A549 (cell line): Measurements from ENCODE around the gene SEC16A. TPM values are rescaled to one million over a fixed set of nuclear protein-coding genes. Genes with fewer than 3 reads are reported as not detected.

Experiments
- ATAC-seq, 2 experiments: fragments of 200-7000 bp in 1 of 2; fragments of >200 bp in 1 of 2; cut with Nextera tagmentation in 1 of 2; cut with Tn5 transposase in 1 of 2; 3 replicates each; pipeline versions ENCODE4 v1.8.0 to v1.9.1; 2018 to 2020; ENCODE audit warnings: mild to moderate bottlenecking in 1 of 2, moderate library complexity in 1 of 2
- CTCF ChIA-PET: fragments of 300-600 bp; sonication (Branson Sonifier 250); formaldehyde crosslinking; extraction: SDS; loops from one replicate; lab custom pipeline; 2021; ENCODE audit warnings: antibody characterized with exemption, inconsistent platforms; lab: Yijun Ruan, JAX
- POLR2A ChIA-PET: fragments of 350-600 bp; formaldehyde crosslinking; extraction: SDS; loops from one replicate; lab custom pipeline; 2021; ENCODE audit warnings: antibody characterized with exemption, inconsistent platforms; lab: Yijun Ruan, JAX
- DNase-seq, 2 experiments: peaks; one replicate each; pipeline versions ENCODE4 v3.0.0 to v3.0.0-alpha.2; 2011 to 2016; ENCODE audit warnings: low read depth in 1 of 2, low spot score in 1 of 2
- FAIRE-seq: peaks from 2 replicates; lab custom pipeline; 2011; peaks lifted over from hg19 to GRCh38; lab: Jason Lieb, UNC
- H3K27ac ChIP-seq, 2 experiments: fragments of >200 bp; sonication (Bioruptor Twin); formaldehyde crosslinking; 3 replicates each; pipeline ENCODE4 v1.5.1; 2016 to 2017
- H3K4me1 ChIP-seq: fragments of >200 bp; sonication (Bioruptor Twin); formaldehyde crosslinking; 3 replicates; pipeline ENCODE4 v1.6.1; 2016
- H3K4me2 ChIP-seq: fragments of >200 bp; sonication (Bioruptor Twin); formaldehyde crosslinking; 3 replicates; pipeline ENCODE4 v1.6.1; 2016
- H3K4me3 ChIP-seq: fragments of >200 bp; sonication (Bioruptor Twin); formaldehyde crosslinking; 3 replicates; pipeline ENCODE4 v1.5.1; 2016
- H3K9me3 ChIP-seq: fragments of >200 bp; sonication (Bioruptor Twin); formaldehyde crosslinking; 3 replicates; pipeline ENCODE4 v1.6.1; 2016
- BHLHE40 ChIP-seq: IDR thresholded peaks from 2 replicates; pipeline ENCODE4 v1.6.1; 2012; ENCODE audit warnings: low read depth, low read length, inconsistent platforms
- CHD2 ChIP-seq: fragments of 150-350 bp; IDR thresholded peaks from 2 replicates; pipeline ENCODE4 v1.6.1; 2014; ENCODE audit warnings: low read length; ENCODE audit not compliant: partially characterized antibody
- HEYL ChIP-seq: fragments of 250-450 bp; sonication (Bioruptor Pico); IDR thresholded peaks from 2 replicates; pipeline ENCODE4 v1.8.0; 2021; ENCODE audit warnings: mild to moderate bottlenecking, moderate library complexity
- HOXB13 ChIP-seq: fragments of 250-450 bp; sonication (Bioruptor Pico); IDR thresholded peaks from 2 replicates; pipeline ENCODE4 v1.5.0; 2020; ENCODE audit warnings: low read depth, mild to moderate bottlenecking, moderate library complexity
- HOXB5 ChIP-seq: fragments of 250-450 bp; sonication (Bioruptor Pico); IDR thresholded peaks from 2 replicates; pipeline ENCODE4 v1.5.0; 2020; ENCODE audit warnings: mild to moderate bottlenecking, moderate library complexity
- KDM5A ChIP-seq: fragments of 200-600 bp; sonication (generic); IDR thresholded peaks from 2 replicates; pipeline ENCODE4 v1.6.1; 2016; ENCODE audit warnings: antibody characterized with exemption, mild to moderate bottlenecking
- RAD21 ChIP-seq, 2 experiments: fragments of >200 bp in 1 of 2; sonication (Bioruptor Twin) in 1 of 2; formaldehyde crosslinking in 1 of 2; IDR thresholded peaks in 1 of 2; conservative IDR thresholded peaks in 1 of 2; 2 replicates in 1 of 2; 3 replicates in 1 of 2; pipeline ENCODE4 v1.6.1; 2012 to 2018; ENCODE audit warnings: inconsistent platforms in 1 of 2
- RFX5 ChIP-seq: fragments of 450-650 bp; IDR thresholded peaks from 2 replicates; pipeline ENCODE4 v1.7.1; 2014; ENCODE audit warnings: antibody characterized with exemption, mild to moderate bottlenecking, moderate library complexity
- SMC3 ChIP-seq: fragments of >200 bp; sonication (Bioruptor Twin); formaldehyde crosslinking; IDR thresholded peaks from 3 replicates; pipeline ENCODE4 v1.6.1; 2018; ENCODE audit warnings: inconsistent platforms
- SREBF2 ChIP-seq: fragments of 450-650 bp; IDR thresholded peaks from 2 replicates; pipeline ENCODE4 v1.6.1; 2014; ENCODE audit warnings: mild to moderate bottlenecking, moderate library complexity
- TFCP2L1 ChIP-seq: fragments of 250-450 bp; sonication (Bioruptor Pico); IDR thresholded peaks from 2 replicates; pipeline ENCODE4 v1.5.0; 2021; ENCODE audit warnings: mild to moderate bottlenecking
- TP53 ChIP-seq: fragments of 250-450 bp; sonication (Bioruptor Pico); IDR thresholded peaks from 2 replicates; pipeline ENCODE4 v1.5.0; 2021; ENCODE audit warnings: mild to moderate bottlenecking, moderate library complexity
- ZFP36 ChIP-seq: fragments of 450-650 bp; IDR thresholded peaks from 2 replicates; pipeline ENCODE4 v1.6.1; 2014; ENCODE audit warnings: borderline replicate concordance; ENCODE audit not compliant: partially characterized antibody
- WGBS: methylation state at CpG from one replicate; pipeline ENCODE4 v1.1.6; 2017; ENCODE audit errors: missing lambda C conversion rate; 5-methylcytosine and 5-hydroxymethylcytosine counted together
- polyA plus RNA-seq, 4 experiments: library from polyadenylated mRNA; depleted of rRNA in 3 of 4; stranded (reverse); fragments of >200 nt; fragmentation: RNase III in 1 of 4; extraction: RNeasy Plus Mini Kit Qiagen cat#74134 plus additional on column Dnase treatment in 1 of 4; gene quantifications; 2 replicates in 3 of 4; 3 replicates in 1 of 4; pipeline ENCODE4 v1.2.3, GENCODE V29; 2011 to 2017
- TF ChIP-seq, protein P1 (sequence below): fragments of 250-450 bp; sonication (Bioruptor Pico); IDR thresholded peaks from 2 replicates; pipeline ENCODE4 v1.5.0; 2021; ENCODE audit warnings: mild to moderate bottlenecking, moderate library complexity, borderline replicate concordance
- TF ChIP-seq, protein P2 (sequence below): IDR thresholded peaks from 2 replicates; pipeline ENCODE4 v1.6.1; 2012
- TF ChIP-seq, protein P3 (sequence below): IDR thresholded peaks from 2 replicates; pipeline ENCODE4 v1.6.1; 2012; ENCODE audit warnings: low read depth, borderline replicate concordance
- TF ChIP-seq, protein P4 (sequence below): fragments of 200-600 bp; sonication (generic); IDR thresholded peaks from 2 replicates; pipeline ENCODE4 v1.6.1; 2016; ENCODE audit warnings: antibody characterized with exemption, mild to moderate bottlenecking, moderate library complexity

The SEC16A gene
- polyA plus RNA-seq, 2 of the 4 experiments (the other 2 are of a cell fraction): 24.2 to 38.0 TPM

DNA sequence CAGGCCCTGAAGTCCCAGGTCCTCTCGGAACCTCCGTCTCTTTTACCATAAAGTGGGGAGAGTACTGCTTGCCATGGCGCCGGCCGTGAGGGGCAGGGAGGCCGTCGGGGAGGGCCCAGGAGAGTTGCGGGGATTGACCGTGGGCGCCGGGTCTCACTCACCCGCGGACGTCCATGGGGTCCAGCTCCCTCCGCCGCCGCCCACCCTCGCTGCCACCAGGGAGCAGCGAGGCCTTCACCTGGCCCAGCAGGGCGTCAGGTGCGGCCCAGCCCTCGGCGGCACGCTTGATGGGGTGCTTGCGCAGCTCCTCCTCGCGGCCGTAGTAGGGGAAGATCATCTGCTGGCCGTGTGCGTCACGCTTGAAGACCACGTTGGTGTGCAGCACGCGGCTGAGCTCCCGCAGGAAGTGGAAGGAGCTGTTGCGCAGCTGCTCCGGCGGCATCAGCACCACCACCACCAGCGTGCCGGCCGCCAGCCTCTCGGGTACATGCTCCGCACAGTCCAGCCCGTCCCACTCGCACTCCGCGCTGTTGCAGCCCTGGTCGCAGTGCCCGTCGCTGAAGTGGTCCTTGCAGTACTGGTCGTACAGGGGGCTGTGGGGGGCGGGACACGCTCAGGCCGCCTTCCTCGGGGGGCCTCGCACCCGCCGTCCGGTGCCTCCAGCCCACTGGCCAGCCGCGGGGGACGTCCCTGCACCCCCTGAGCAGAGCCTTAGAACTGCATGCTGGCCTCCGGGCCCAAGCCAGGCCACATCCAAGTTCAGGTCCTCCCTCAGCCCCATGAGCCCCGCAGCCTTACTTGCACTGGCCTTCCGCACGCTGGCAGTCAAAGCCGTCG lies 21.9 kb upstream of the SEC16A start:
- WGBS: 95% methylated on average over 45 of the region's 68 CpGs
- POLR2A ChIA-PET: no interaction called here

DNA sequence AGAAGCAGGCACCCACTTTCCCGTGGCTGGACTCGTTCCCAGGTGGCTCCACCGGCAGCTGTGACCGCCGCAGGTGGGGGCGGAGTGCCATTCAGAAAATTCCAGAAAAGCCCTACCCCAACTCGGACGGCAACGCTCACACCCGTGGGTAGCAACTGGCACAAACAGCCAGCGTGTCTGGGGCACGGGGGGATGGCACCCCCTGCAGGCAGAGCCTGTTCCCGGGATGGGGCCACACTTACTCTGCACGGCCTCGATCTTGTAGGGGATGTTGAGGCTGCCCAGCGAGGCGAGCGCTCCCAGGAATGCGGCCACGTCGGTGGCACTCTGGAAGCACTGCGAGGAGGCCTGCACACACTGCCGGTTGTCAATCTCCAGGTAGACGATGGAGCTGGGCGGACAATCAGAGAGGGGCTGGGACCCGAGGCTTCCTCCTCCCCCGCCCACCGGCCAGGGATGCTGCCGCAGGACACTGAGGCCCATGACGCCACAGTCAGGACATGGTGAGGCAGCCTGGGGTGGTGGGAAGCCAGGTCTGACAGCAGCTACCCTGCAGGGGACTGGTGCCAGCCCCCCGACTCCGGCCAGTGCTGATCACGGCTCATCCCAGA lies 20.2 kb upstream of the SEC16A start:
- Histone ChIP-seq H3K9me3 (no peaks in the 10 kb centered on the region), H3K27ac (no peak overlapping the region), H3K4me1 (peaks cover 5% of the 10 kb centered on the region; the same call in 1 of the 3 replicates), H3K4me2 (no peak overlapping the region), H3K4me3 (no peak overlapping the region)
- FAIRE-seq (no peak), DNase-seq (no peak), ATAC-seq (peak in 1 of 2 experiments; percentile 25; a peak in 3 of 6 replicates)
- 0 out of 5 replicates have a peak, but pooled peaks of 1 of the 2 experiments have one; percentile 8 for TF ChIP-seq RAD21 (conservative IDR thresholded peaks at IDR 0.05 in 1 of 2, IDR thresholded peaks at IDR 0.05 in 1 of 2)
- TF ChIP-seq, protein P1, sequence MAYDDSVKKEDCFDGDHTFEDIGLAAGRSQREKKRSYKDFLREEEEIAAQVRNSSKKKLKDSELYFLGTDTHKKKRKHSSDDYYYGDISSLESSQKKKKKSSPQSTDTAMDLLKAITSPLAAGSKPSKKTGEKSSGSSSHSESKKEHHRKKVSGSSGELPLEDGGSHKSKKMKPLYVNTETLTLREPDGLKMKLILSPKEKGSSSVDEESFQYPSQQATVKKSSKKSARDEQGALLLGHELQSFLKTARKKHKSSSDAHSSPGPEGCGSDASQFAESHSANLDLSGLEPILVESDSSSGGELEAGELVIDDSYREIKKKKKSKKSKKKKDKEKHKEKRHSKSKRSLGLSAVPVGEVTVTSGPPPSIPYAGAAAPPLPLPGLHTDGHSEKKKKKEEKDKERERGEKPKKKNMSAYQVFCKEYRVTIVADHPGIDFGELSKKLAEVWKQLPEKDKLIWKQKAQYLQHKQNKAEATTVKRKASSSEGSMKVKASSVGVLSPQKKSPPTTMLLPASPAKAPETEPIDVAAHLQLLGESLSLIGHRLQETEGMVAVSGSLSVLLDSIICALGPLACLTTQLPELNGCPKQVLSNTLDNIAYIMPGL (CRISPR knock-in tag): no peak
- ChIA-PET CTCF (interaction anchor here (1.1 to 10.2 kb wide), 5 partner anchors 15 to 129 kb away, joined by 3 to 128 read pairs (median 4); no protein-coding TSS in a partner anchor), POLR2A (no interaction called here)
- 86% methylated on average over 33 of the region's 33 CpGs for WGBS

More for the DNA sequence above, 21.9 kb upstream of the SEC16A start:
- CTCF ChIA-PET: interaction anchor here (1.3 to 10.2 kb wide), 6 partner anchors 15 to 168 kb away, joined by 3 to 128 read pairs (median 4); no protein-coding TSS in a partner anchor
- no peak for TF ChIP-seq HEYL
- TF ChIP-seq, protein P2, sequence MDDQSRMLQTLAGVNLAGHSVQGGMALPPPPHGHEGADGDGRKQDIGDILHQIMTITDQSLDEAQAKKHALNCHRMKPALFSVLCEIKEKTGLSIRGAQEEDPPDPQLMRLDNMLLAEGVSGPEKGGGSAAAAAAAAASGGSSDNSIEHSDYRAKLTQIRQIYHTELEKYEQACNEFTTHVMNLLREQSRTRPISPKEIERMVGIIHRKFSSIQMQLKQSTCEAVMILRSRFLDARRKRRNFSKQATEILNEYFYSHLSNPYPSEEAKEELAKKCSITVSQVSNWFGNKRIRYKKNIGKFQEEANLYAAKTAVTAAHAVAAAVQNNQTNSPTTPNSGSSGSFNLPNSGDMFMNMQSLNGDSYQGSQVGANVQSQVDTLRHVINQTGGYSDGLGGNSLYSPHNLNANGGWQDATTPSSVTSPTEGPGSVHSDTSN: no peak
- TF ChIP-seq RFX5: no peak
- TF ChIP-seq CHD2: no peak
- no peak for TF ChIP-seq HOXB13 (CRISPR knock-in tag)
- TF ChIP-seq, protein P3, sequence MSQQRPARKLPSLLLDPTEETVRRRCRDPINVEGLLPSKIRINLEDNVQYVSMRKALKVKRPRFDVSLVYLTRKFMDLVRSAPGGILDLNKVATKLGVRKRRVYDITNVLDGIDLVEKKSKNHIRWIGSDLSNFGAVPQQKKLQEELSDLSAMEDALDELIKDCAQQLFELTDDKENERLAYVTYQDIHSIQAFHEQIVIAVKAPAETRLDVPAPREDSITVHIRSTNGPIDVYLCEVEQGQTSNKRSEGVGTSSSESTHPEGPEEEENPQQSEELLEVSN: no peak
- no peak for TF ChIP-seq HOXB5 (CRISPR knock-in tag)
- TF ChIP-seq SREBF2: no peak
- TF ChIP-seq ZFP36: no peak
- TF ChIP-seq, protein P4, sequence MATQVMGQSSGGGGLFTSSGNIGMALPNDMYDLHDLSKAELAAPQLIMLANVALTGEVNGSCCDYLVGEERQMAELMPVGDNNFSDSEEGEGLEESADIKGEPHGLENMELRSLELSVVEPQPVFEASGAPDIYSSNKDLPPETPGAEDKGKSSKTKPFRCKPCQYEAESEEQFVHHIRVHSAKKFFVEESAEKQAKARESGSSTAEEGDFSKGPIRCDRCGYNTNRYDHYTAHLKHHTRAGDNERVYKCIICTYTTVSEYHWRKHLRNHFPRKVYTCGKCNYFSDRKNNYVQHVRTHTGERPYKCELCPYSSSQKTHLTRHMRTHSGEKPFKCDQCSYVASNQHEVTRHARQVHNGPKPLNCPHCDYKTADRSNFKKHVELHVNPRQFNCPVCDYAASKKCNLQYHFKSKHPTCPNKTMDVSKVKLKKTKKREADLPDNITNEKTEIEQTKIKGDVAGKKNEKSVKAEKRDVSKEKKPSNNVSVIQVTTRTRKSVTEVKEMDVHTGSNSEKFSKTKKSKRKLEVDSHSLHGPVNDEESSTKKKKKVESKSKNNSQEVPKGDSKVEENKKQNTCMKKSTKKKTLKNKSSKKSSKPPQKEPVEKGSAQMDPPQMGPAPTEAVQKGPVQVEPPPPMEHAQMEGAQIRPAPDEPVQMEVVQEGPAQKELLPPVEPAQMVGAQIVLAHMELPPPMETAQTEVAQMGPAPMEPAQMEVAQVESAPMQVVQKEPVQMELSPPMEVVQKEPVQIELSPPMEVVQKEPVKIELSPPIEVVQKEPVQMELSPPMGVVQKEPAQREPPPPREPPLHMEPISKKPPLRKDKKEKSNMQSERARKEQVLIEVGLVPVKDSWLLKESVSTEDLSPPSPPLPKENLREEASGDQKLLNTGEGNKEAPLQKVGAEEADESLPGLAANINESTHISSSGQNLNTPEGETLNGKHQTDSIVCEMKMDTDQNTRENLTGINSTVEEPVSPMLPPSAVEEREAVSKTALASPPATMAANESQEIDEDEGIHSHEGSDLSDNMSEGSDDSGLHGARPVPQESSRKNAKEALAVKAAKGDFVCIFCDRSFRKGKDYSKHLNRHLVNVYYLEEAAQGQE: no peak
- TF ChIP-seq BHLHE40: no peak
- TF ChIP-seq SMC3: no peak
- no peak for TF ChIP-seq TFCP2L1
- TF ChIP-seq TP53 (CRISPR knock-in tag): no peak
- TF ChIP-seq KDM5A: no peak
- H3K9me3 ChIP-seq: no peaks in the 10 kb centered on the region
- H3K4me2 ChIP-seq: no peak overlapping the region
- ATAC-seq: no peak
- no peak for FAIRE-seq
- no peak for DNase-seq
- H3K4me3 ChIP-seq: no peak overlapping the region
- peaks cover 5% of the 10 kb centered on the region; the same call in 1 of the 3 replicates for H3K4me1 ChIP-seq
- no peak overlapping the region for H3K27ac ChIP-seq
